Ishikawa (cell line): ENCODE measurements around the gene PRKCE.

Experiments used
- CEBPB ChIP-seq: IDR thresholded peaks from 2 replicates; pipeline ENCODE4 v1.6.1; 2012
- CREB1 ChIP-seq: IDR thresholded peaks from 2 replicates; pipeline ENCODE4 v1.6.1; 2012; ENCODE audit warnings: low read depth
- EGR1 ChIP-seq: IDR thresholded peaks from 2 replicates; pipeline ENCODE4 v1.6.1; 2012
- EP300 ChIP-seq: IDR thresholded peaks from 2 replicates; pipeline ENCODE4 v1.6.1; 2012; ENCODE audit warnings: borderline replicate concordance
- FOXM1 ChIP-seq: IDR thresholded peaks from 2 replicates; pipeline ENCODE4 v1.6.1; 2012; ENCODE audit warnings: low read depth, borderline replicate concordance
- MAX ChIP-seq: IDR thresholded peaks from 2 replicates; pipeline ENCODE4 v1.6.1; 2012
- NFIC ChIP-seq: IDR thresholded peaks from 2 replicates; pipeline ENCODE4 v1.6.1; 2012
- RAD21 ChIP-seq: IDR thresholded peaks from 2 replicates; pipeline ENCODE4 v1.6.1; 2012; ENCODE audit warnings: low read depth
- REST ChIP-seq: IDR thresholded peaks from 2 replicates; pipeline ENCODE4 v1.6.1; 2012; ENCODE audit warnings: low read depth, mild to moderate bottlenecking
- TAF1 ChIP-seq: IDR thresholded peaks from 2 replicates; pipeline ENCODE4 v1.6.1; 2012; ENCODE audit warnings: low read depth, mild to moderate bottlenecking
- TCF12 ChIP-seq: IDR thresholded peaks from 2 replicates; pipeline ENCODE4 v1.6.1; 2012; ENCODE audit warnings: low read depth
- TEAD4 ChIP-seq: IDR thresholded peaks from 2 replicates; pipeline ENCODE4 v1.6.1; 2012
- USF1 ChIP-seq: IDR thresholded peaks from 2 replicates; pipeline ENCODE4 v1.6.1; 2012
- YY1 ChIP-seq: IDR thresholded peaks from 2 replicates; pipeline ENCODE4 v1.6.1; 2012; ENCODE audit warnings: low read depth
- ZBTB7A ChIP-seq: IDR thresholded peaks from 2 replicates; pipeline ENCODE4 v1.6.1; 2012; ENCODE audit warnings: low read depth

Gene PRKCE

GRCh38 chr2:46024146-46024779 lies 372.8 kb downstream of the PRKCE start:
- TF ChIP-seq EP300 (no peak), RAD21 (no peak), YY1 (no peak), CREB1 (no peak), TCF12 (no peak), ZBTB7A (no peak), REST (no peak), TAF1 (no peak), NFIC (no peak), TEAD4 (no peak), EGR1 (no peak), CEBPB (no peak), USF1 (no peak), FOXM1 (no peak), MAX (no peak)

- TF ChIP-seq TCF12: no peak
- no peak for TF ChIP-seq RAD21
- TF ChIP-seq YY1: no peak
- no peak for TF ChIP-seq FOXM1
- TF ChIP-seq TEAD4: no peak
- no peak for TF ChIP-seq CREB1
- TF ChIP-seq NFIC: no peak
- no peak for TF ChIP-seq ZBTB7A
- no peak for TF ChIP-seq REST
- TF ChIP-seq USF1: no peak
- no peak for TF ChIP-seq EP300
- no peak for TF ChIP-seq EGR1
- no peak for TF ChIP-seq MAX
- no peak for TF ChIP-seq TAF1
- TF ChIP-seq CEBPB: no peak
Measured at GRCh38 chr2:46025081-46025480, 373.6 kb downstream of the PRKCE start.

- TF ChIP-seq TCF12 (no peak), TAF1 (no peak), MAX (no peak), USF1 (no peak), NFIC (no peak), YY1 (no peak), REST (no peak)
Measured at GRCh38 chr2:46025676-46026075, 374.2 kb downstream of the PRKCE start.

- TF ChIP-seq EGR1 (no peak), NFIC (no peak), TCF12 (no peak), CREB1 (no peak), RAD21 (no peak), USF1 (no peak), EP300 (no peak)
Measured at GRCh38 chr2:46026431-46026830, 375.0 kb downstream of the PRKCE start.
